Sigmoid colon (tissue), 7 donors: ENCODE measurements around the gene GAS5. TPM values are rescaled to one million over a fixed set of nuclear protein-coding genes. Genes with fewer than 3 reads are reported as not detected.

ENCODE experiments used
- DNase-seq: peaks from one replicate; pipeline ENCODE4 v3.0.0-alpha.2; 2019
- H3K27ac ChIP-seq, 4 donors: fragments of 200-600 bp; sonication (generic); one replicate each; pipeline ENCODE4 v1.5.1; 2016 to 2019; ENCODE audit warnings: mild to moderate bottlenecking in 1 of 4
- H3K27me3 ChIP-seq, 3 donors: fragments of 200-600 bp; sonication (generic); one replicate each; pipeline ENCODE4 v1.5.1; 2019; ENCODE audit warnings: mild to moderate bottlenecking in 1 of 3
- H3K36me3 ChIP-seq, 4 donors: fragments of 200-600 bp; sonication (generic); one replicate each; pipeline ENCODE4 v1.5.1; 2016 to 2019
- H3K4me1 ChIP-seq, 4 donors: fragments of 200-600 bp; sonication (generic); one replicate each; pipeline ENCODE4 v1.5.1; 2017 to 2019
- H3K4me3 ChIP-seq, 4 donors: fragments of 200-600 bp; sonication (generic); one replicate each; pipeline ENCODE4 v1.5.1; 2017 to 2019; ENCODE audit warnings: mild to moderate bottlenecking in 2 of 4, moderate library complexity in 1 of 4
- H3K9me3 ChIP-seq, 4 donors: fragments of 200-600 bp in 3 of 4; sonication (generic) in 3 of 4; one replicate each; pipeline versions ENCODE4 v1.5.1 to v1.6.1; 2013 to 2019
- EP300 ChIP-seq, 4 donors: sonication (generic); formaldehyde crosslinking; IDR thresholded peaks; one replicate each; pipeline ENCODE4 v1.6.1; 2017; ENCODE audit warnings: antibody characterized with exemption in 4 of 4
- POLR2A ChIP-seq, 2 donors: fragments of 450-650 bp; IDR thresholded peaks; one replicate each; pipeline ENCODE4 v1.6.1; 2016; ENCODE audit warnings: antibody characterized with exemption in 2 of 2, mild to moderate bottlenecking in 2 of 2, moderate library complexity in 2 of 2
- POLR2AphosphoS5 ChIP-seq, 4 donors: sonication (generic); formaldehyde crosslinking; IDR thresholded peaks; one replicate each; pipeline ENCODE4 v1.6.1; 2017; ENCODE audit warnings: antibody characterized with exemption in 4 of 4
- WGBS, 2 donors: extraction: QIAGEN DNeasy Blood & Tissue Kit; methylation state at CpG; one replicate each; pipeline ENCODE4 v1.1.7; 2013; 5-methylcytosine and 5-hydroxymethylcytosine counted together
- intact Hi-C: fragments of 100-400 bp; cut with DNase I; formaldehyde crosslinking; loops from one replicate; pipeline ENCODE4 v1.15.1; 2023
- polyA plus RNA-seq, 3 donors: library from polyadenylated mRNA; stranded (reverse); fragments of 200-250 nt; gene quantifications; one replicate each; pipeline ENCODE4 v1.2.3, GENCODE V29; 2013
- total RNA-seq, 4 donors: library from RNA; depleted of rRNA; stranded (reverse); fragments of >200 nt; gene quantifications; one replicate each; pipeline ENCODE4 v1.1.0, GENCODE V29; 2016
- TF ChIP-seq, protein P1 (sequence below), 4 experiments: fragments of 450-650 bp in 3 of 4; fragments of 200-600 bp in 1 of 4; IDR thresholded peaks; one replicate each; pipeline ENCODE4 v1.5.1; 2016 to 2019; ENCODE audit warnings: antibody characterized with exemption in 4 of 4, mild to moderate bottlenecking in 3 of 4, moderate library complexity in 2 of 4
- donor health status: healthy with polysubstance abuse.
- donor health status: Bipolar disorder and iron deficiency.
- donor health status: healthy.

GAS5 gene
- total and polyA plus RNA-seq, 7 donors = 323 to 804 (median 489) TPM

DNA sequence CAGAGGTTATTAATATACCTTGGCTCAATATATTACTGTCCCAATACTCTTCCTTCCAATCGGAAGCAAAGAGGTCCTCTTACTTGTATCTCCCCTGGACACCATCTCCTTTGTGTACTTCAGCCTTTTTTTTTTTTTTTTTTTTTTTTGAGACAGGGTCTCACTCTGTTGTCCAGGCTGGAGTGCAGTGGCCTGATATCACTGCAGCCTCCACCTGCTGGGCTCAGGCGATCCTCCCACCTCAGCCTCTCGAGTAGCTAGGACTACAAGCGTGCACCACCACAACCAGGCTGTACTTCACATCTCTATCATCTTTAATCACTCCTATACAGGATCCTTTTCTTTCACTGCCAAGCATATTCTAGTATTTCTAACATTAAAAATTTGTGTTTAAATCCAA is 46.1 kb downstream of the GAS5 start:
- intact Hi-C loops = loop anchor here (5.0 kb wide), 1 partner anchor 389 kb away; no protein-coding TSS in a partner anchor
- DNase-seq = no peak
- Histone ChIP-seq H3K4me1 (peaks cover 0 to 25% (median 19%) of the 10 kb centered on the region in 4 donors), H3K27ac (no peak overlapping the region), H3K4me3 (no peak overlapping the region), H3K36me3 (peaks cover 0 to 7% (median 0%) of the 10 kb centered on the region in 4 donors), H3K9me3 (no peaks in the 10 kb centered on the region), H3K27me3 (no peaks in the 10 kb centered on the region)
- TF ChIP-seq POLR2AphosphoS5 (IDR thresholded peaks at IDR 0.05) (no peak), POLR2A (IDR thresholded peaks at IDR 0.05) (no peak), EP300 (IDR thresholded peaks at IDR 0.05) (no peak)
- TF ChIP-seq, protein P1, sequence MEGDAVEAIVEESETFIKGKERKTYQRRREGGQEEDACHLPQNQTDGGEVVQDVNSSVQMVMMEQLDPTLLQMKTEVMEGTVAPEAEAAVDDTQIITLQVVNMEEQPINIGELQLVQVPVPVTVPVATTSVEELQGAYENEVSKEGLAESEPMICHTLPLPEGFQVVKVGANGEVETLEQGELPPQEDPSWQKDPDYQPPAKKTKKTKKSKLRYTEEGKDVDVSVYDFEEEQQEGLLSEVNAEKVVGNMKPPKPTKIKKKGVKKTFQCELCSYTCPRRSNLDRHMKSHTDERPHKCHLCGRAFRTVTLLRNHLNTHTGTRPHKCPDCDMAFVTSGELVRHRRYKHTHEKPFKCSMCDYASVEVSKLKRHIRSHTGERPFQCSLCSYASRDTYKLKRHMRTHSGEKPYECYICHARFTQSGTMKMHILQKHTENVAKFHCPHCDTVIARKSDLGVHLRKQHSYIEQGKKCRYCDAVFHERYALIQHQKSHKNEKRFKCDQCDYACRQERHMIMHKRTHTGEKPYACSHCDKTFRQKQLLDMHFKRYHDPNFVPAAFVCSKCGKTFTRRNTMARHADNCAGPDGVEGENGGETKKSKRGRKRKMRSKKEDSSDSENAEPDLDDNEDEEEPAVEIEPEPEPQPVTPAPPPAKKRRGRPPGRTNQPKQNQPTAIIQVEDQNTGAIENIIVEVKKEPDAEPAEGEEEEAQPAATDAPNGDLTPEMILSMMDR (IDR thresholded peaks at IDR 0.05) = no peak
- 95 to 96% methylated on average over 4 of the region's 4 CpGs for WGBS, 2 donors

DNA sequence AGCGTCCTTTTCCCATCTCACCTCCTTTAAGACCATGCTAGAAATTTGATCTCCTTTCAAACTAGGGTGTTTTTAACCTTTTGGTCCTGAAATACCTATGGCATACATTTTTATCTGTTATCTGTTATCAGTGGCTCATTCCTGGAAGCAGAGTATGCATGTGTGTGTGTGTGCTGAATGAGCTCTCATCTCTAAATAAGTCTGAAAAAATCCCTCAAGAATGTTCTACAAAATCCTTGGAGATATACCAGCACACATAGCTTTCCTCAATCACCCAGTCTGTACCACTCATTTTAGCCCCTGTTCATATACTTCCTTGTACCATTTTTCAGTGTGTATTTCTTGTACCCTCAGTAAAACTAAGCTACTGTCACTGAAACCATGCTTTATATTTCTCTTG is 49.3 kb downstream of the GAS5 start:
- Histone ChIP-seq H3K9me3 (no peaks in the 10 kb centered on the region), H3K36me3 (peaks cover 0 to 7% (median 0%) of the 10 kb centered on the region in 4 donors), H3K4me3 (no peak overlapping the region), H3K27me3 (no peaks in the 10 kb centered on the region), H3K4me1 (peaks cover 0 to 13% (median 4%) of the 10 kb centered on the region in 4 donors), H3K27ac (no peak overlapping the region)
- 92 to 93% methylated on average over 1 of the region's 1 CpG for WGBS, 2 donors
- intact Hi-C loops = no loop called here
- DNase-seq = no peak
- TF ChIP-seq POLR2AphosphoS5 (IDR thresholded peaks at IDR 0.05) (no peak), POLR2A (IDR thresholded peaks at IDR 0.05) (no peak), EP300 (IDR thresholded peaks at IDR 0.05) (no peak)
- TF ChIP-seq, protein P1 (IDR thresholded peaks at IDR 0.05) = no peak

Other genes starting within 250 kb of the GAS5 start
- gene TEX50, start 232.7 kb downstream of the GAS5 start, total RNA-seq = not detected
- not detected for gene TEX50, start 232.7 kb downstream of the GAS5 start, polyA plus RNA-seq
- under 1 TPM in 3 of 4 donors, not detected in 1; 0.27 to 0.71 (median 0.33) TPM for gene ANKRD45, start 198.1 kb downstream of the GAS5 start, total RNA-seq
- under 1 TPM in 2 of 3 donors, not detected in 1; 0.41 to 0.92 TPM for gene ANKRD45, start 198.1 kb downstream of the GAS5 start, polyA plus RNA-seq
- 10 to 100 TPM; 35.5 to 57.7 (median 42.6) TPM for gene KLHL20, start 153.0 kb downstream of the GAS5 start, total RNA-seq
- gene KLHL20, start 153.0 kb downstream of the GAS5 start, polyA plus RNA-seq = 10 to 100 TPM in 1 of 3 donors, 1 to 10 TPM in 2; 9.0 to 11.3 (median 9.8) TPM
- 1 to 10 TPM; 5.2 to 10.0 (median 7.3) TPM for gene DARS2, start 43.3 kb downstream of the GAS5 start, total RNA-seq
- 10 to 100 TPM in 2 of 3 donors, 1 to 10 TPM in 1; 8.4 to 15.7 (median 10.4) TPM for gene DARS2, start 43.3 kb downstream of the GAS5 start, polyA plus RNA-seq
- 1 to 10 TPM; 3.8 to 7.8 (median 5.4) TPM for gene CENPL, start 43.1 kb downstream of the GAS5 start, total RNA-seq
- gene CENPL, start 43.1 kb downstream of the GAS5 start, polyA plus RNA-seq = 1 to 10 TPM; 1.8 to 5.7 (median 4.9) TPM
- 1 to 10 TPM; 7.5 to 8.6 (median 8.0) TPM for gene ZBTB37, start 391 bp upstream of the GAS5 start, total RNA-seq
- gene ZBTB37, start 391 bp upstream of the GAS5 start, polyA plus RNA-seq = 1 to 10 TPM in 1 of 3 donors, under 1 TPM in 2; under 0.01 to 2.5 (median 0.46) TPM
- not detected for gene SERPINC1, start 49.3 kb upstream of the GAS5 start, total RNA-seq
- under 1 TPM in 1 of 3 donors, not detected in 2; 0.10 TPM for gene SERPINC1, start 49.3 kb upstream of the GAS5 start, polyA plus RNA-seq
- 10 to 100 TPM; 22.5 to 55.9 (median 34.8) TPM for gene RC3H1, start 154.4 kb upstream of the GAS5 start, total RNA-seq
- gene RC3H1, start 154.4 kb upstream of the GAS5 start, polyA plus RNA-seq = 1 to 10 TPM; 2.4 to 7.9 (median 4.6) TPM